COLO668 (cell line): ENCODE data around the gene KBTBD13.

ENCODE experiments used
- DNase-seq: peaks from one replicate; lab custom pipeline; 2025; ENCODE audit not compliant: unreplicated experiment; lab: John Stamatoyannopoulos, UW

Gene KBTBD13

GRCh38 chr15:65050270-65050669, 26.3 kb upstream of the KBTBD13 start:
- no peak for DNase-seq

- DNase-seq = no peak
Observed at GRCh38 chr15:65051266-65051665, 25.3 kb upstream of the KBTBD13 start.

DNA sequence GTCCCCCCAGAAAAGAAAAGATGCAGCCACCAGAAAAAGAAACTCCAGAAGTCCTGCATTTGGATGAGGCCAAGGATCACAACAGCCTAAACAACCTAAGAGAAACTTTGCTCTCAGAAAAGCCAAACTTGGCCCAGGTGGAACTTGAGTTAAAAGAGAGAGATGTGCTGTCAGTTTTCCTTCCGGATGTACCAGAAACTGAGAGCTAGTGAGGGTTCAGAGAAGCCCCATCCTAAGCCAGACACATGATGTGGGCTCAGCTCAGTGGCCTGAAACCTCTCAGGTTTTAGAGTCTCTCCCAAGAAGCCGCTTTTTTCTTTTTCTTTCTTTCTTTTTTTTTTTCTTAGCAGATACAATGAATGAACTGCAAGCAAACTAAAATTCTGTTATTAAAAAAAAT, 23.6 kb upstream of the KBTBD13 start:
- DNase-seq = no peak

- DNase-seq = peak; percentile 56
Observed at GRCh38 chr15:65054333-65055200, 22.0 kb upstream of the KBTBD13 start.

DNA sequence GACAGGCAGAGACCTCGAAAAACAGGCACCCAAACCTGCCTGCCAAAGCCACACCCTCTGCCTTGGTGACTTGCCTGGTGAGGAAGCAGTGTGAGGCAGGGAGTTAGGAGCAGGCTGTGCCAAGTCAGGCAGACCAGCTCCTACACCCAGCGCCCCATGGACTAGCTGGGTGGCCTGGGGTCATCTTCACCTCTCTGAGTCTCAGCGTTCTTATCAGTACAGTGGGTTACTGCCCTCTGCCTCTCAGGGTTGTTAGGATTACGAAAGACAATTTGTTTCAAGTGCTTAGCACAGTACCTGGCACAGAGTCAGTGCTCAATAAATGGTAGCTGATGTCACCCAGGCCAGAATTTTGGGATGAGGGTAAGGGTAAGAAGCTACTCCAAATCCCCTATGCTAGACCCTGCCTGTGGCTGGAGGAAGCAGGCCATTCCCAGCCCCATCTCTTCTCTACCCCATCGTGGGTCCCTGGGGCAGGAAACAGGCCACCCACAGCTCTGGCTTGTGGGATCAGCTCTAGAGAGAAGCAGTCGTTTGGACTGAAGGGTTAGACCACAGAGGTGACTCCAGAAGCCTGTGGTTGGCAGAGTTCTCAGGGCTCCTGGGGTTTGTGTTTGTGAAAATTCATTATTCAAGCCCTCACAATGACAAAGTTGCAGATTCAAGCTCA, 21.2 kb upstream of the KBTBD13 start:
- no peak for DNase-seq

- DNase-seq = no peak
Observed at GRCh38 chr15:65056106-65056505, 20.4 kb upstream of the KBTBD13 start.

- no peak for DNase-seq
Observed at GRCh38 chr15:65056868-65057548, 19.5 kb upstream of the KBTBD13 start.

DNA sequence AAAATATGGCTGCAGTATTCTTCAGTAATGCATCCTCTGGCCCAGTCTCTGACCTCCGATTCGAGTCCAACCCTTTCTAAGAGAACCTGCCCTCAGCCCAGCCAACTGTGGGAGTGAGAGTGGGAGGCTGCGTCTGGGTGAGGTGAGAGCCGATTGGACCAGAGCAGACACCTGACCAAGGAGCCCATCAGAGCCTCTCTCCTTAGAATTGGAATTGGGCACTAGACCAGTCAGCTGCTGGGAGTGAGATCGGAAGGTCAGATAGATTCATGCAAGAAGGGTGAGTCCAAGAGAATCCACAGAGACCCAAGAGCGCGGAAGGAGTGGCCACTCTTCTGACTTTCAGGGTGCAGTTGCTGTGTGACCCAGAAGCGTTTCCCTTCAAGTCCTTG, 19.0 kb upstream of the KBTBD13 start:
- no peak for DNase-seq

DNA sequence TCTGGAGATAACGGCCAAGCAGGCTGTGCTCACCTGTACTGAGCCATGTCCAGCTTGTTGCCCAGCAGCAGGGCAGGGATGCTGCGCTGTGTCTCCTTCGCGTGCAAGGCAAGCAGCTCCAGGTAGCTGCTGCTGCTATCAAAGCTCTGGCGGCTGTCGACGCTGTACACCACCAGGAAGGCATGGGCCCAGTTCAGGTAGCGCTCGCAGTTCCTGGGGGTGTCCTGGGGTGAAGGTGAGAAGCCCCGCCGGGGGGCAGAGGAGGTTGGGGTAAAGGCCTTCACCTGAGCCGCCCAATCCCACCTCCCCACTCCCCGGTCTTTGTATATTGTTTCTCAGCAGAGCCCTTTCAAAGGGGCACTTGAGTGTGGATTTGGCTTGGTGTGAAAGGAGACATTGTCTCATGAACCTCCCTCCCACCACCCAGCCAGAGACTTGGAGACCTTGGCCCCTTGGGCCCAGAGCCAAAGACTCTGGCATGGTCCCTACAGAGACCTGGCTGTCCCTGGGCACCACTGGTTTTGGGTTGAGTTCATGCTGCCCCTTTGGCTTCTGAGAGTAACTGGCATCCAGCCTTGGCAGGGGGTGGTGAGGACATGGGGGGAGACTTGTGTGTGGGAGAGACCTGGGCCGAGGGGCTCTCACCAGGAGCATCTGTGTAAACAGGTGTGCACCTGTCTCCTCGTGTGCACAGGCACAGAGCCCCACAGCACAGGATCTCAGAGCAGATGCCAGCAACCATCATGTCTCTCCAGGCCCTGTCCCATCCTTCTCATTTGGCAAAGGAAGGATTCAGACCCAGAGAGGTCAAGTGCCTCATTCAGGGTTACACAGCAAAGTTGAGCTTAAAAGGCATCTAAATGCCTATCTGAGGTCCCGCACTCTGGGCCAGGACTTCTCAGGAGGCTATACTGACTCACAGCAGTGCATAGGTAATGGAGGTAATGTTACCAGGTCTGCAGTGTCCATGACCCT, 17.9 kb upstream of the KBTBD13 start:
- no peak for DNase-seq

DNA sequence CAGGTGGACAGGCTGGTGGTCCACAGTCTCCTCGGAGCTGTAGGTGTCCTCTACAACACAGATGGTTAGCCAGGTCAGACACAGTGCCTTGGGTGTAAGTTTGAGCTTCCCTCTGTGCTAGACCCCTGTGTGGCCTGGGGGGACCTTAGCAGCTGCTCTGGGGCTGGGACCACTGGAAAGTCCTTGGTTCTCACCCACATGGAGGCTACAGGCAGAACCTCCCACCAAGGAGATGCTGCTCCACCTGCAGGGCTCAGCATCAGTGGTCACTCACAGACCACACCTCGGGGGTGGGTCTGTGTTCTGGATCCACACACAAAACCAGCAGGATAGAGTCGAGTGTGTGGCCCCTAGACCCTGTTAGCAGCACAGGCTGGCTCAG, 17.2 kb upstream of the KBTBD13 start:
- DNase-seq = no peak

DNA sequence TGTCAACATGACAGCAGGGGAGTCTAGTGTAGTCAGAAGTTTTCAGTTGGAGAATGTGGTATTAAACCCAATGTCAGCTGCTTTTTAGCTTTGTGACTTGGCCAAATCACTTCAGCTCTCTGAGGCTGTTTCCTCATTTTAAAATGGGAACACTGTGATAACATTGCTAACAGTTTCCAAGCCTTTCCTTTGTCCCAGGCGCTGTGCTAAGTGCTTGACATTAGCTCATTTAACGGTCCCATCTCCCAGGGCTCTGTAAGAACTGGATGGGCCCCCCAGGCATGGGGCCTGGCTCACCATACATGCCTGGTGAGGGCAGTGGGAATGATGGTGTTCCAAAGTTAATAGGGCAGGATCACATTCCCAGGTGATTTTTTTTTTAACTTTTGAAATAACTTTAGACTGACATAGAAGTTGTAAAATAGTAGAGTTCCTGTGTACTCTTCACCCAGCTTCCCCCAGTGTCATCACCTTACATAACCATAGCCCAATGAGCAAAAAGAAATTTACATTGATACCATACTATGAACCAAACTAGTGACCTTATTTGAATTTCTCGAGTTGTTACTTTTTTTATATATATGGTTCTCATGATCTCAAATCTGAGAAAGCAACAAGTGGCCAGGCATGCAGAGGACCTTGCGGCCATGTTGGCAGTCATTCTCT, 16.5 kb upstream of the KBTBD13 start:
- no peak for DNase-seq

- DNase-seq = no peak
Observed at GRCh38 chr15:65060641-65061397, 15.7 kb upstream of the KBTBD13 start.

DNA sequence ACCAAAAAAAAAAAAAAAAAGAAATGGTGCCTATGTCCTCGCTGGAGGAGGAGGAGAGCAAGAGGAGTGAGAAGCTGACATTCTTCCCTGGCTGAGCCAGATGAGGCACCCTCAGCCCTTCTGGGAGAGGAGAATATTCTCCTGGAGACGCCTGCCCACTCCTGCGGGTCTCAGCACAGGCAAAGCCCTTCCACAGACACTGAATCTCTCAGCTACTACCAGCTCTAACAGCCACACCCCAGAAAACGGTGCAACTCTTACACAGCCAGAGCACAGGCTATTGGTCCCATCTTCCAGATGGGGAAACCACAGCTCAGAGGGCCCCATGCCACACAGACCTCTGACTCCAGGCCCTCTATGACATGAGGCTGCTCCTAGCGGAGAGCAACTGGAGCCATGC, 14.5 kb upstream of the KBTBD13 start:
- no peak for DNase-seq

DNA sequence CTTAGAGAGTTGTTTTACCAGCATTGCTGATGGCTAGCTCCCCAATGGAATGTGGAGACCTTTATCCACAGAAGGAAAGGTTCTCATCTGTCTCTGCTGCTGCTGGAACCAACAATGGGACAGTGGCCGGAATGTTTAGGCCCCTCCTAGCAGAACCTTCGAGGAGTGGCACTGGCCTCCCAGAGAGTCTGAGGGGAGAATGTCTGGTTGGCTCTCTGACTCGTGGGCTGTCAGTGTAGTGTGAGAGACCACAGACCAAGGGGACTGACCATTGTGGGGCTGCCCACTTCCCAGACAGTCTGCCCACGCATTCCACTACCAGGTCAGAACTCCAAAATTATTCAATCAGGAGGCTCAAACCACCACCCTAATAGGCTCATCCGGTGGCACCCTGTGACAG, 13.8 kb upstream of the KBTBD13 start:
- DNase-seq = no peak

- DNase-seq = no peak
Observed at GRCh38 chr15:65066001-65066634, 10.4 kb upstream of the KBTBD13 start.

GRCh38 chr15:65066635-65067316, 9.8 kb upstream of the KBTBD13 start:
- no peak for DNase-seq

GRCh38 chr15:65067317-65067644, 9.3 kb upstream of the KBTBD13 start:
- DNase-seq = no peak

DNA sequence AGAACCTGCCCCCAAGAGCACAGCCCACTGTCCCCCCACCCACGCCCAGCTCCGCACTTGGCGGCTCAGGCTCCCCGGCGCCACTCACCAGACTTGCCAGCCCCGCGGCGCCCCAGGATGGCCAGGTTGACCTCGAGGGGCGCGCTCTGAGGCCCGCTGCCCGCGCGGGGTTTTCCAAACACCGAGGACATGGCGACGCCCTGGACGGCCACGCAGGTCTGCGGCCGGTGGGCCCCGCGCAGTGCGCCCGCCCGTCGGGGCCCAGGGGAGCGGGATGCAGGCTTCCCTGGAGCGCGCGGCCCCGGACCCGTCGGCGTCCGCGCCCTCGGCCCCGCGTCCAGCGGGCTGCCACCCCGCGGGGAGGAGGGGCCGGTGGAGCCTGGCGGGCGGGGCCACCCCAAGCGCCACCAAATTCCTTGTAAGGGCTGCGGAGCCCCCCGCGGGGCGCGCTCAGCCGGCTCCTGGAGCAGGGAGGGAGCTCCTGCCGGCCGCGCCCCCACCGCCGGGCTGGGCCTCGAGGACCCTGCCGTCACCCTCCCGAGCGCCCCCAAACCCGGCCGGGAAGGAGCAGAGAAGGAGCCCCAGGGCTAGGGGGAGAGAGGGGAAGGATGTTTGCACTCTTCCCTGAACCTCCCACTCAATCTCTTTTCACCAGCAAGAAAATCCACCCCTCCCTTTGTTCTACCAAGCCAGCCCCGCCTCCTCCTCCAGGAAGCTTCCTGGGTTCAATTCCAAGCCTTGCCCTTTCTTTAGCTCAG, 8.7 kb upstream of the KBTBD13 start, which contains the start of gene RASL12:
Gene RASL12, minus strand, starts transcription at position 347 of the 758 bp plus-strand sequence. Its CDS starts 156 bp downstream, at position 191.
- no peak for DNase-seq
